Keratinocyte (primary cell): Measurements from ENCODE around the gene KCNG2. TPM values are rescaled to one million over a fixed set of nuclear protein-coding genes. Genes with fewer than 3 reads are reported as not detected.

ENCODE experiments used
- DNase-seq: peaks from one replicate; pipeline ENCODE4 v3.0.0-alpha.2; 2011; ENCODE audit warnings: low read depth, missing footprints, low spot score
- FAIRE-seq: peaks from 2 replicates; lab custom pipeline; 2011; peaks lifted over from hg19 to GRCh38; lab: Jason Lieb, UNC
- H2AFZ ChIP-seq: 2 replicates; pipeline ENCODE4 v1.6.0; 2012; ENCODE audit warnings: low read length, control low read depth, inconsistent platforms; ENCODE audit not compliant: control insufficient read depth
- H3K27ac ChIP-seq: 2 replicates; pipeline ENCODE4 v1.5.1; 2011; ENCODE audit warnings: low read length; ENCODE audit not compliant: control insufficient read depth, insufficient read depth
- H3K27me3 ChIP-seq: 3 replicates; pipeline ENCODE4 v1.6.0; 2011; ENCODE audit warnings: low read length; ENCODE audit not compliant: control insufficient read depth, insufficient read depth; ENCODE audit errors: extremely low read depth
- H3K36me3 ChIP-seq, 2 experiments: 2 replicates in 1 of 2; 3 replicates in 1 of 2; pipeline ENCODE4 v1.5.1; 2011; ENCODE audit warnings: low read length in 2 of 2, mild to moderate bottlenecking in 1 of 2; ENCODE audit not compliant: control insufficient read depth in 2 of 2, insufficient read depth in 2 of 2; ENCODE audit errors: extremely low read depth in 1 of 2
- H3K4me1 ChIP-seq: 3 replicates; pipeline ENCODE4 v1.5.1; 2011; ENCODE audit warnings: low read length; ENCODE audit not compliant: control insufficient read depth, insufficient read depth; ENCODE audit errors: extremely low read depth
- H3K4me2 ChIP-seq: 3 replicates; pipeline ENCODE4 v1.6.0; 2011; ENCODE audit warnings: low read depth, low read length; ENCODE audit not compliant: control insufficient read depth, insufficient read depth; ENCODE audit errors: extremely low read depth
- H3K4me3 ChIP-seq, 3 experiments: fragments of 200-600 bp in 1 of 3; sonication (generic) in 1 of 3; 2 replicates in 2 of 3; 3 replicates in 1 of 3; pipeline ENCODE4 v1.5.1; 2011 to 2016; ENCODE audit warnings: low read length in 3 of 3, mild to moderate bottlenecking in 3 of 3, control low read depth in 2 of 3, inconsistent platforms in 1 of 3, low read depth in 1 of 3, mixed read lengths in 1 of 3, mixed run types in 1 of 3, moderate library complexity in 1 of 3; ENCODE audit not compliant: control insufficient read depth in 2 of 3, insufficient read depth in 2 of 3; ENCODE audit errors: extremely low read depth in 1 of 3
- H3K79me2 ChIP-seq: 2 replicates; pipeline ENCODE4 v1.6.0; 2012; ENCODE audit warnings: low read length; ENCODE audit not compliant: control insufficient read depth, insufficient read depth
- H3K9ac ChIP-seq: 3 replicates; pipeline ENCODE4 v1.6.0; 2011; ENCODE audit warnings: low read length; ENCODE audit not compliant: control insufficient read depth, insufficient read depth; ENCODE audit errors: extremely low read depth
- H3K9me1 ChIP-seq: 3 replicates; pipeline ENCODE4 v1.6.0; 2011; ENCODE audit warnings: low read length; ENCODE audit not compliant: control insufficient read depth, insufficient read depth; ENCODE audit errors: extremely low read depth
- H3K9me3 ChIP-seq: 2 replicates; pipeline ENCODE4 v1.5.1; 2012; ENCODE audit warnings: low read depth, low read length; ENCODE audit not compliant: control insufficient read depth
- H4K20me1 ChIP-seq: 3 replicates; pipeline ENCODE4 v1.6.0; 2011; ENCODE audit warnings: low read length; ENCODE audit not compliant: control insufficient read depth, insufficient read depth; ENCODE audit errors: extremely low read depth
- CTCF ChIP-seq, 3 experiments: IDR thresholded peaks in 1 of 3; conservative IDR thresholded peaks in 1 of 3; optimal IDR thresholded peaks in 1 of 3; 2 replicates in 2 of 3; 3 replicates in 1 of 3; pipeline versions ENCODE3 to v1.5.1; 2011; ENCODE audit warnings: low read length in 3 of 3, mild to moderate bottlenecking in 3 of 3, moderate library complexity in 2 of 3, control low read depth in 1 of 3, inconsistent platforms in 1 of 3; ENCODE audit not compliant: insufficient read depth in 2 of 3; ENCODE audit errors: extremely low read depth in 1 of 3
- EZH2 ChIP-seq: IDR thresholded peaks from one replicate; pipeline ENCODE4 v1.6.1; 2012; ENCODE audit warnings: inconsistent platforms, mild to moderate bottlenecking, low read length, moderate library complexity
- dilution Hi-C: fragments of 300-500 bp; cut with MboI; formaldehyde crosslinking; loops from one replicate; pipeline ENCODE4 v1.7.0; 2020; ENCODE audit warnings: low sequenced_read_pairs; ENCODE audit not compliant: extremely low pct_ligation_motif_present
- polyA plus RNA-seq, 5 experiments: library from polyadenylated mRNA; depleted of rRNA in 3 of 5; stranded (reverse) in 3 of 5; stranded (forward) in 1 of 5; unstranded in 1 of 5; fragments of >200 nt; gene quantifications; 1 replicate in 1 of 5; 2 replicates in 3 of 5; 3 replicates in 1 of 5; pipeline versions ENCODE4 v1.2.1 to v1.2.3, GENCODE V29; 2011 to 2012; ENCODE audit warnings: missing spikeins in 2 of 5, low read depth in 1 of 5, low replicate concordance in 1 of 5

KCNG2 gene
- polyA plus RNA-seq, 1 donor (not counting 4 experiments of a cell fraction or from before 2014, with no cell fraction given), result not detected

- H3K4me3 ChIP-seq, result no peak overlapping the region
- TF ChIP-seq EZH2, result no peak
- TF ChIP-seq CTCF (optimal IDR thresholded peaks at IDR 0.05 in 1 of 3, IDR thresholded peaks at IDR 0.05 in 1 of 3, conservative IDR thresholded peaks at IDR 0.05 in 1 of 3; ENCODE audit: extremely low read depth in 1 of 3, insufficient read depth in 2 of 3, low read length in 3 of 3), result no peak
- no peak overlapping the region for H3K4me2 ChIP-seq
- peaks cover 22% of the 10 kb centered on the region for H3K79me2 ChIP-seq
- no peak overlapping the region for H3K27ac ChIP-seq
- no peaks in the 10 kb centered on the region for H3K27me3 ChIP-seq
- no peaks in the 10 kb centered on the region for H3K4me1 ChIP-seq
- no peak overlapping the region for H2AFZ ChIP-seq
- no peaks in the 10 kb centered on the region for H4K20me1 ChIP-seq
- H3K9me1 ChIP-seq, result no peaks in the 10 kb centered on the region
- no peak overlapping the region for H3K9ac ChIP-seq
- dilution Hi-C loops, result no loop called here
- FAIRE-seq (no peak), DNase-seq (no peak)
- peaks cover 9 to 16% of the 10 kb centered on the region in 2 experiments for H3K36me3 ChIP-seq
- no peaks in the 10 kb centered on the region for H3K9me3 ChIP-seq
These were observed 121.4 kb downstream of the KCNG2 start for GRCh38 chr18:79919089-79919488.

- H3K9me3 ChIP-seq, result no peaks in the 10 kb centered on the region
- no peaks in the 10 kb centered on the region for H3K27me3 ChIP-seq
- FAIRE-seq, result no peak
- no peak overlapping the region for H3K9ac ChIP-seq
- H3K36me3 ChIP-seq, result peaks cover 12% of the 10 kb centered on the region in 2 experiments
- H2AFZ ChIP-seq, result no peak overlapping the region
- dilution Hi-C loops, result no loop called here
- TF ChIP-seq CTCF (optimal IDR thresholded peaks at IDR 0.05 in 1 of 3, IDR thresholded peaks at IDR 0.05 in 1 of 3, conservative IDR thresholded peaks at IDR 0.05 in 1 of 3; ENCODE audit: extremely low read depth in 1 of 3, insufficient read depth in 2 of 3, low read length in 3 of 3) (no peak), EZH2 (no peak)
- DNase-seq, result no peak
- H3K79me2 ChIP-seq, result peaks cover 26% of the 10 kb centered on the region
- H3K4me2 ChIP-seq, result no peak overlapping the region
- no peak overlapping the region for H3K4me3 ChIP-seq
- H3K9me1 ChIP-seq, result no peaks in the 10 kb centered on the region
- no peak overlapping the region for H3K27ac ChIP-seq
- H4K20me1 ChIP-seq, result no peaks in the 10 kb centered on the region
- H3K4me1 ChIP-seq, result no peaks in the 10 kb centered on the region
These were observed 124.5 kb downstream of the KCNG2 start for GRCh38 chr18:79921984-79922965.
